ENCODE results near the gene ZNF207. TPM values are rescaled to one million over a fixed set of nuclear protein-coding genes. Genes with fewer than 3 reads are reported as not detected.
A peak's percentile ranks its signal among the peaks of the same experiment; 100 is the strongest.

Gene ZNF207
- total RNA-seq (100 to 1,000 TPM in 7 of 9 donors, 10 to 100 TPM in 2; 68.7 to 193 (median 135) TPM), polyA plus RNA-seq (100 to 1,000 TPM in 1 of 3 donors, 10 to 100 TPM in 2; 58.8 to 190 (median 68.4) TPM)
- long read RNA-seq, donor 1, full-length matches to known transcripts = 47 of 109 reads
- long read RNA-seq, donor 1, partial matches to known transcripts = 62 of 109 reads
- long read RNA-seq, donor 1, other reads (novel, unspliced or antisense) = 0 of 109 reads
- long read RNA-seq, donor 2, full-length matches to known transcripts = 35 of 78 reads
- long read RNA-seq, donor 2, partial matches to known transcripts = 43 of 78 reads
- long read RNA-seq, donor 2, other reads (novel, unspliced or antisense) = 0 of 78 reads
- long read RNA-seq, donor 3, full-length matches to known transcripts = 31 of 71 reads
- long read RNA-seq, donor 3, partial matches to known transcripts = 40 of 71 reads
- long read RNA-seq, donor 3, other reads (novel, unspliced or antisense) = 0 of 71 reads
- long read RNA-seq, donor 4, full-length matches to known transcripts = 29 of 37 reads
- long read RNA-seq, donor 4, partial matches to known transcripts = 4 of 37 reads
- long read RNA-seq, donor 4, other reads (novel, unspliced or antisense) = 4 of 37 reads
- long read RNA-seq, donor 5, full-length matches to known transcripts = 62 of 79 reads
- long read RNA-seq, donor 5, partial matches to known transcripts = 1 of 79 reads
- long read RNA-seq, donor 5, other reads (novel, unspliced or antisense) = 16 of 79 reads
- long read RNA-seq, donor 6, full-length matches to known transcripts = 20 of 28 reads
- long read RNA-seq, donor 6, partial matches to known transcripts = 5 of 28 reads
- long read RNA-seq, donor 6, other reads (novel, unspliced or antisense) = 3 of 28 reads
- long read RNA-seq, donor 7, full-length matches to known transcripts = 11 of 19 reads
- long read RNA-seq, donor 7, partial matches to known transcripts = 8 of 19 reads
- long read RNA-seq, donor 7, other reads (novel, unspliced or antisense) = 0 of 19 reads
- long read RNA-seq, donor 8, full-length matches to known transcripts = 41 of 70 reads
- long read RNA-seq, donor 8, partial matches to known transcripts = 29 of 70 reads
- long read RNA-seq, donor 8, other reads (novel, unspliced or antisense) = 0 of 70 reads
- long read RNA-seq, donor 9, full-length matches to known transcripts = 35 of 82 reads
- long read RNA-seq, donor 9, partial matches to known transcripts = 47 of 82 reads
- long read RNA-seq, donor 9, other reads (novel, unspliced or antisense) = 0 of 82 reads
- long read RNA-seq, donor 10, full-length matches to known transcripts = 8 of 8 reads
- long read RNA-seq, donor 10, partial matches to known transcripts = 0 of 8 reads
- long read RNA-seq, donor 10, other reads (novel, unspliced or antisense) = 0 of 8 reads

DNA sequence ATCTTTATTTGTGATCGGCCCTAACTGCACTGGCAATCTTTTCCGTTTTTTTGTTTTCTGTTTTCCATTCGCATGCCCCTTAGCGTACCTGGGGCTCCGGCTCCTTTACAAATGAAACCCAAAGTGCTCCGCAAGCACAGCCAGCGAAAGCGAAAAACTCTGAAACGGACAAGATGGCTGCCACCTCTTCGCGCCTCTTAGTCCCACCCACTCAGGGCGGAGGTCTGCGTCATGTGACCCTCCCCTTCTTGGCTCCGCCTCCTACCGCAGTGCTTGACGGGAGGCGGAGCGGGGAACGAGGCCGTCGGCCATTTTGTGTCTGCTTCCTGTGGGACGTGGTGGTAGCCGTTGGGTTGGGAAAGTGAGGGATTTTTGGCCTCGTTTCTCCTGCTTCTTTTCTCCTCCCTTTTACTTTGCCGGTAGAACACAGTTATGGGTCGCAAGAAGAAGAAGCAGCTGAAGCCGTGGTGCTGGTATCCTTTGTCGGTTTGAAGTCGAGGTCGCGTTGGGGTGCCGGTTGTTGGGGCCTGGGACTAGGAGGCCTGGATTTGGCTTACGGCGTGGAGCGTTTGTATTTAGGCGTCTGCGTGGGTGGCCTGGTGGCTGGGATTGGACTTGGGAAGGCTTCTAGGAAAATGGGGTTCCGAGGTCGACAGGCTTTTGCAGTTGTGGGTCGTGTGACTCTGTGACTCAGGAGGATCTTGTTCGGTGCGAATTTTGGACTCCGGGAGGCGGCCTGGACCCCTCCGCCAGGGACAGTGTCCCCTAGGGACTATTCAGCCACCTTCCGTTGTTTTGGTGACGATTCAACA, at the start of gene ZNF207:
Gene ZNF207 (plus strand): TSS at position 304 of the 812 bp plus-strand sequence. CDS start 129 bp downstream, at position 433.
- TF ChIP-seq POLR2A (IDR thresholded peaks at IDR 0.05) = peak; percentile 52 to 86
- TF ChIP-seq, protein P1, sequence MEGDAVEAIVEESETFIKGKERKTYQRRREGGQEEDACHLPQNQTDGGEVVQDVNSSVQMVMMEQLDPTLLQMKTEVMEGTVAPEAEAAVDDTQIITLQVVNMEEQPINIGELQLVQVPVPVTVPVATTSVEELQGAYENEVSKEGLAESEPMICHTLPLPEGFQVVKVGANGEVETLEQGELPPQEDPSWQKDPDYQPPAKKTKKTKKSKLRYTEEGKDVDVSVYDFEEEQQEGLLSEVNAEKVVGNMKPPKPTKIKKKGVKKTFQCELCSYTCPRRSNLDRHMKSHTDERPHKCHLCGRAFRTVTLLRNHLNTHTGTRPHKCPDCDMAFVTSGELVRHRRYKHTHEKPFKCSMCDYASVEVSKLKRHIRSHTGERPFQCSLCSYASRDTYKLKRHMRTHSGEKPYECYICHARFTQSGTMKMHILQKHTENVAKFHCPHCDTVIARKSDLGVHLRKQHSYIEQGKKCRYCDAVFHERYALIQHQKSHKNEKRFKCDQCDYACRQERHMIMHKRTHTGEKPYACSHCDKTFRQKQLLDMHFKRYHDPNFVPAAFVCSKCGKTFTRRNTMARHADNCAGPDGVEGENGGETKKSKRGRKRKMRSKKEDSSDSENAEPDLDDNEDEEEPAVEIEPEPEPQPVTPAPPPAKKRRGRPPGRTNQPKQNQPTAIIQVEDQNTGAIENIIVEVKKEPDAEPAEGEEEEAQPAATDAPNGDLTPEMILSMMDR (IDR thresholded peaks at IDR 0.05) = peak in 1 of 6 experiments; percentile 8
- no peaks in the 10 kb centered on the region for H3K9me3 ChIP-seq (replicated peaks in 1 of 3)
- H3K27me3 ChIP-seq = no peaks in the 10 kb centered on the region
- peaks cover 17 to 39% of the 10 kb centered on the region in 2 donors for H3K4me1 ChIP-seq (replicated peaks in 1 of 2)
- H3K36me3 ChIP-seq (replicated peaks in 1 of 2) = peaks cover 0 to 19% of the 10 kb centered on the region in 2 donors
- intact Hi-C loops (cut with DNase I) = no loop called here
- peak; percentile 94 to 98 (median 97) for DNase-seq
- peak within 1 kb of the TSS; percentile 41 to 97 (median 81) for H3K4me3 ChIP-seq
- WGBS, 4 donors = 0 to 1% (median 0%) methylated on average over 37 to 47 of the region's 47 CpGs
- peak within 1 kb of the TSS; percentile 92 to 98 (median 96) for H3K27ac ChIP-seq

DNA sequence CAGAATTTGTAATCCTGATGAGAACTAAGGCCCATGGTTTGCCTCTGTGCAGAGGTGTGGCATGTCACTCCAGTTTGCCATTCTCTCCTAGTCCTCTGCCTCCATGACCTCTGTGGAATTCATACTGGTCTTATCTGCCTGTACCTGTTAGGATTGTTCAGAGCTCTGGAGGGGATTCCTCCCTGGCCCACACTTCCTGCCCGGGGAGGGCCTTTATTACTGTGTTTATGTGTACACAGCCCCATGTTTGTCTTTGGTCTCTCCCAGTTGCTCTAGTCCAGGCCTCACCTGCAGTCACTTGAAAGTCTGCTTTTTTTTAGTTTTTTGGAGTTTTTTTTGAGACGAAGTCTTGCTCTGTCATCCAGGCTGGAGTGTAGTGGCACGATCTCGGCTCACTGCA, 47.9 kb upstream of the ZNF207 start:
- H3K4me1 ChIP-seq (replicated peaks in 1 of 2) = peaks cover 15 to 17% of the 10 kb centered on the region in 2 donors
- TF ChIP-seq, protein P1 (IDR thresholded peaks at IDR 0.05) = no peak
- no peak for TF ChIP-seq POLR2A (IDR thresholded peaks at IDR 0.05)
- H3K27me3 ChIP-seq = no peaks in the 10 kb centered on the region
- intact Hi-C loops (cut with DNase I) = no loop called here
- H3K9me3 ChIP-seq (replicated peaks in 1 of 3) = no peaks in the 10 kb centered on the region
- H3K4me3 ChIP-seq = no peak overlapping the region
- no peak for DNase-seq
- H3K36me3 ChIP-seq (replicated peaks in 1 of 2) = no peaks in the 10 kb centered on the region
- no peak overlapping the region for H3K27ac ChIP-seq
- 87 to 91% (median 89%) methylated on average over 4 of the region's 4 CpGs for WGBS, 4 donors

DNA sequence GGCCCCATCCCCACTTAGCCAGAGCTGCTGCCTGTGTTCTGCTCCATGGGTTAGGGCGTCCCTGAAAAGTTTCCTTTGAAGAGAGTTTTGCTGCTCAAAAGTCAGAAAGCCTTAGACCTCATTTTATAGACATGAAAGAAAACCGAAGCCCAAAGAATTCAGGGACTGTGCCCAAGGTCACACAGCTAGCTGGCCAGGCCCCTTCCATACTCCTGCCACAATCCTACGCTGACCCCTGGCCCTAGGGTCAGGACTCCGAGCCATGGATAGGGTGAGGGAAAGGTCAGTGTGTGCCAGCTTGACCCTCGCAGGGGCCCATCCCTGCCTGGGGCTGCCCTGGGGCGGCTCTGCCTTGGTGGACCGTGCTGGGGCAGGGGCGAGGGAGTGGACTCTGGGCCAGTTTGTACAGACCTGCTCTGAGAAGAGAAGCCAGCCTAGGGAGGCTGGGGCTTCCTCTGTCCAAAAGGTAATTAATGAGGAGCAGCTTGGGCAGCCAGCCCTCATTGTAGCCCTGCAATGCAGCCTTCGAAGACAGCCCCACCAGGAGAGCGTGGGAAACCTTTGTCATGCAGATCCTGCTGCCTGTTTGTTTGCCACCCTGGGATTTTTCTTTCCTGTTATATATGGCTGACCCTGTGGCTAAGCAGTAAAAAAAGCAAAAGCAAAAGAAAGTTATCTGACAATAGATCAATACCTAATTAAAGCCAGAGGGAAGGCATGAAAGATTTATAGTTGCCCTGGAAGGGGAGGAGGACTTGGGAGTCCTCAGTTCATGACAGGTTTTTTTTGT, 46.9 kb upstream of the ZNF207 start:
- 40 to 49% (median 45%) methylated on average over 3 to 10 of the region's 10 CpGs for WGBS, 4 donors
- Histone ChIP-seq H3K27ac (peak overlapping the region in 4 of 5 donors; percentile 36 to 71 (median 52)), H3K4me3 (no peak overlapping the region), H3K27me3 (no peaks in the 10 kb centered on the region), H3K36me3 (replicated peaks in 1 of 2) (no peaks in the 10 kb centered on the region), H3K9me3 (replicated peaks in 1 of 3) (no peaks in the 10 kb centered on the region), H3K4me1 (replicated peaks in 1 of 2) (peaks cover 15 to 17% of the 10 kb centered on the region in 2 donors)
- DNase-seq = peak in 2 of 7 donors; percentile 37 to 39
- intact Hi-C loops (cut with DNase I) = no loop called here
- TF ChIP-seq, protein P1 (IDR thresholded peaks at IDR 0.05) = no peak
- TF ChIP-seq POLR2A (IDR thresholded peaks at IDR 0.05) = no peak
